ENCODE results near the gene KRCC1.

The KRCC1 gene

DNA sequence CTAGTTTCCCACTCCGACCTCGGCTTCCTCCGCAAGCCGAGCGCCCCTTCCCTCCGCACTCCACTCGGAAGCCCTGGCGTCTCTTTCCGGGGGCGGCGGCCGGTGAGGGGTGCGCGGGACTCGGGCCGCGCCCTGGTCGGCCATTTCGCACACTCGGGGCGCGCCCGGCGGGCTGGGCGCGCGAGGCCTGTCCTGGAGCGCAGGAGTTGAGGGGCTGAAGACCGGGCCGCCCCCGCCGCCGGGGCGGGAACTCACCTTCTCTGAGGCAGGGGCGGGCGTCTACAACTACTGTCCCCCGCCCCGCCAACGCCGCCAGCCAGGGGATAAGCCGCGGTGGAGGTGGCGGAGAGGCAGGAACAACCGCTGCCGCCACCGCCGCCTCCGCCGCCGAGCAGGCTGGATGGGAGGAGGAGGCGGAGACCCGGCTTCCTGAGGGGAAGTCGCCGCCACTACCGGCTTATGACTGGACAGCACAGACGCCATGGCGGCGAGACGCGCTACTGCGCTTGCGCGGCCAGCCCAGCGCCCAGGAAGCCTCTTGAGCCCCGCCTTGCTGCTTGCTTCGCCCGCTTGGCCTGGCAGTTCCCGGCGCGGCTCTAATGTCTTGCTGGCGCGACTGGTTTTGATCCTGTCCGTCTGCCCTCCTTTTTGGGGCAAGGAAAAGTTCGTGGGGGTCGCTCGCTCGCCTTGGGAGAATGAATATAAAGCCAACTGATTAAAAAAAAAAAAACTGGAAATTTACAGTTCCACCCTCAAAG lies at the start of gene KRCC1:
Gene KRCC1 (minus strand): TSS at position 413 of the 758 bp plus-strand sequence. CDS start 27,220 bp downstream, outside the sequence.
- peak; percentile 48 to 96 (median 90) for DNase-seq

- DNase-seq, result peak in 2 of 14 donors; percentile 11 to 14
These were observed 44.9 kb upstream of the KRCC1 start for GRCh38 chr2:88100489-88100858.

DNA sequence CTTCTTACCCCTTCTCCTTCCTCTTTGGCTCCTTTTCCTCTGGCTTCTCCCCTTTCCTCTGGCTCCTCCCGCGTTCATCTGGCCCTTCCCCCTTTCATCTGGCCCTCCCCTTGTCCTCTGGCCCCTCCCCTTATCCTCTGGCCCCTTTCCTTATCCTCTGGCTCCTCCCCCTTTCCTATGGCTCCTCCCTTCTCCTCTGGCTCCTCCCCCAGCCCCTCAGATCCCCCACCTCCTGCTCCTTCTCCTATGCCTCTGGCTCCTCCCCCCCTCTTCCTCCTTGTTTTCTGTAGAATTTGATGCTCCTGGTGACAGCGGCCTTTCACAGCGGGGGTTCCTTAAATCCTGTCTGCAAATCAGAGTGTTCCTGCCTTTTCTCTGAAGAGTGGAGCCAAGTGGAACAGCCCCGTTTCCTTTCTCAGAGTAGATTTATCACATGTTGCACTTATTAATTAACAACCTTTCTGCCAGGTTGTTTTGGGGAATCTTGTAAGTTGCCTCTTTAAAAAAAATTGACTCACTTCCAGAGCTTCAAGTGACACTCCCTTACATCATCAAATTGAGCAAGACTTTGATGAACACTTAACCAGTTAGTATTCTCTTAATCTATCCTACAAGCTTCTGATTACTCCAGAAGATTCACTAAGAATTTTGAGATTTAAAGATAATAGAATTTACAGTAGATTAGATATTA lies 44.4 kb upstream of the KRCC1 start:
- DNase-seq, result no peak

GRCh38 chr2:88098558-88098900 lies 42.9 kb upstream of the KRCC1 start:
- no peak for DNase-seq

- no peak for DNase-seq
These were observed 42.4 kb upstream of the KRCC1 start for GRCh38 chr2:88097891-88098557.

- no peak for DNase-seq
These were observed 41.6 kb upstream of the KRCC1 start for GRCh38 chr2:88097192-88097591.

GRCh38 chr2:88096708-88097107 lies 41.1 kb upstream of the KRCC1 start:
- DNase-seq, result no peak

DNA sequence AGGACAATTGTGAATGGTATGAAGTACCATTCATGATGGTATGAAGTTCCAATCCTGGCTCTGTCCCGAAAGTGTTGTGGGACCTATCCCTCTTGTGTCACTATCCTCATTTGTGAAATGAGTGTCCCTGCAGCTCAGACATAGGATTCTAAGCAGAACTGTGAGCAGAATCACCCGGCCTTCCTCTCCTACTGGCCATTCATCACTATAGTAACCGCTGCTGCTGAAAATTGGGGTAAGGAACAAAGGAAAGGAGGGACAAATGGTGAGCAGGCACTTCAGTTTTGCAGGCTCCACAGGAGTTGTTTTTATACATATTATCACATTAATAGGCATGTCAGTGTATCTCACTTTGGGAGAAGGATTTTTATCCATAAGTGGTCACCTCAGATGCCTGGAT lies 39.4 kb upstream of the KRCC1 start:
- no peak for DNase-seq

GRCh38 chr2:88092773-88093172 lies 37.2 kb upstream of the KRCC1 start:
- no peak for DNase-seq

- DNase-seq, result no peak
These were observed 36.4 kb upstream of the KRCC1 start for GRCh38 chr2:88091943-88092342.

- no peak for DNase-seq
These were observed 35.1 kb upstream of the KRCC1 start for GRCh38 chr2:88090446-88091283.

DNA sequence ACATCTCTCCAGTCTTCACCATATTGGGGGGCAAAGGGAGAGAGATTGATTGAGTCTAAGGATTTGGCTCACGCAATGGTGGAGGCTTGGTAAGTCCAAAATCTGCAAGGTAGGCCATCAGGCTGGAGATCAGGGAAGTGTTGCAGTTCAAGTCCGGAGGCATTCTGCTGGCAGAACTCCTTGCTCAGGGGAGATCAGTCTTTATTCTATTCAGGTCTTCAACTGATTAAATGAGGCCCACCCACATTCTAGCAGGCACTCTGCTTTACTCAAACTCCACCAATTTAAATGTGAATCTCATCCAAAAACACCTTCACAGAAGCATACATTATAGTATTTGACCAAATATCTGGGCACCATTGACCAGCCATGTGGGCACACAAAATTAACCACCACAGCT lies 33.4 kb upstream of the KRCC1 start:
- no peak for DNase-seq

- no peak for DNase-seq
These were observed 32.2 kb upstream of the KRCC1 start for GRCh38 chr2:88087763-88088162.

DNA sequence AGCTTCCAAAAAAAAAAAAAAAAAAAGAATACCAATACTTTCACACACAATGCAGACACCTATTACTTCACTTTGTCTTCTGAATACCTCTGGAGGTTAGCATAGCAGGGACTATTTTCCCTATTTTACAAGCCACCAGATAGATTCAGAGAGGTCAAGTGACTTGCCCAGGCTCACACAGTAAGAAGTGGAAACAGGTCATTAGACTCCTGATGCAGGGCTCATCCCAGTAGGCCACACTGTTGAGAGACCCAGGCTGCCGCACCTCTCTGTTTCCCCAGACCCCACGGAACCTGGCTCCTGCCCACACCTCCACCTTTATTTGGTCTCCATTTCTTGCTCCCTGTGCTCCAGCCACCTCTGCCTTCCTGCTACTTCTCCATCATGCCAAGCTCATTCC lies 31.5 kb upstream of the KRCC1 start:
- DNase-seq, result no peak

DNA sequence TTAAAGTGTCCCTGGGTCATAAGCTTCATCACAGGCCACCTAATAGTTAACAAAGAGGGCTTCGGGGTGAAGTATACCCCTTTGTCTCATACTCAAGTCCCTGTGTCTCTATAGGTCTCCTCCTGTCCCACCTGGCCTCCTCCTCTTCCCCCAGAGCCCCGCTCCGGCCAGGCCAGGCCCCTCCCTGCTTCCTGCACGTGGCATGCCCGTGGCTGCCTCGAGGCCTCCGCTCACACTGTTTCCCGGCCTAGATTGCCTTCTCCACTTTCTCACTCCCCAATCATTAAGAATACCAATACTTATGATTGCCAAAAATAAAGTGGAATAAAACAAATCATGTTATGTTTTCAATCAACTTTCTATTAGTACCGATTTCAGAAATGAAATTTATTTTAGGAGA lies 30.8 kb upstream of the KRCC1 start:
- no peak for DNase-seq

DNA sequence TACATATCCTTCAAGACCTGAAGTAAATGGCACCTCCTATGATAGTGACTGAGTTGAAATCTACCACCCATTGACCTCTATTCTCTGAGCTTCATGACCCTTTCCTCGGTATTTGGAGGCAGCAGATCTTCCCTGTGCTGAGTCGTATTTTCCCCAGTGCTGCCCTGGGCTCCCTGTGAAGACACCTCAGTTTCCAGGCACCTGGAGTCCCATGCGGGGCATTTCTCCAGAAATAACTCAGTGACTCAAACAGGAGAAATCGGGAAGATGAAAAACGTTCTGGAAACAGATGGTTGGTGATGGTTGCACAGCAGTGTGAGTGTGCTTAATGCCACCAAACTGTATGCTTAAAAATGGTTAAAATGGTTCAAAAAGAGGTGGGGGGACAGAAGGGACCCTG lies 30.0 kb upstream of the KRCC1 start:
- DNase-seq, result no peak

- DNase-seq, result no peak
These were observed 29.5 kb upstream of the KRCC1 start for GRCh38 chr2:88085099-88085498.

DNA sequence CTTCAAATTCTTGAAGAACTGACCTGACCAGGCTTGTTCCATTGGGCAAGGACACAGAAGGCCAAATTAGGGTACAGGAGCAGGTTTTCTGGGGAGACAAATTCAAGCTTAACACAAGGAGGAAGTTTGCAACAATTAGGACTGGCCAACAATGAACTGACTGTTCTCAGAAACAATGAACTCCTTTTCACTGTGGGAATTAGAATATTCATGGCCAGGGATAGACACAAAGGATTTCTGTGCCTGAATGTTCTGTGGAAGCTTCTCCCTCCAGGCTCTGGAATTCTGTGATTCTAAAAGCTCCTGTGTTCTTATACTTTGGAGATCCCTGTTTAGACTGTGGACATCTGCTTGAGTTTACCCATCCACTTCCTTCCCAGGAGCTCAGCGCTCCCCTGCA lies 27.2 kb upstream of the KRCC1 start:
- DNase-seq, result peak in 10 of 14 donors; percentile 9 to 75 (median 42)

DNA sequence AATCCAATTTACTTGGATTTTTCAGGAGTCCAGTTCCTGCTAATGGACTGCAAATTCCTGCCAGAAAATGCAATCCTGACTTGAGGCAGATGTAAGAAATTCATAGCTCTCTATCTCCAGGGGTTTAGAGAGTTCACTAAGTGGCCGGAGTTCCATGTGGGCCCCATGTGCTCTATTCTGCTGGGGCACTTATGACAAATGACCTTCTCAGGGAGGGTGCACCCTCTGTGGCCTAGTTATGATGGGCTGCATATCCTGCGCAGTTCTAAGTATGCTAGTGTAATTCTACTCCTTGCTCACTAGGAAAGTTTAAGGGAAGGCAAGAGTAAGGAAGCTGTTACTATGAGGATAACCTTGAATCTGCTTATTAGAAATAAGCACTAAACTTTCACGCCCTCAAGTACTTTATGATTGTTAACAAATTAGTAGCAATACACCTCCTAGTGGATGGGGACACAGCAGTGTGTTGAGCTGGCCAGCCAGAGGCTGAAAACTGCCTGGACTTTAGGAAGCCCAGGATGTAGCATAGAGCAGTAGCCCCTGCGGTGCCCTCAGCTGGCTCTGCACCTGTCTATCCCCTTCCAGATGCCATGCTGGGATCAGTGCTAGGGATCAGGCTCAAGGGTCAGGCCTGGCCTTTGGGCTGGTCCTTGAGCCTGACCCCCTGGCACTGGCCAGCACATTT lies 26.5 kb upstream of the KRCC1 start:
- DNase-seq, result no peak

DNA sequence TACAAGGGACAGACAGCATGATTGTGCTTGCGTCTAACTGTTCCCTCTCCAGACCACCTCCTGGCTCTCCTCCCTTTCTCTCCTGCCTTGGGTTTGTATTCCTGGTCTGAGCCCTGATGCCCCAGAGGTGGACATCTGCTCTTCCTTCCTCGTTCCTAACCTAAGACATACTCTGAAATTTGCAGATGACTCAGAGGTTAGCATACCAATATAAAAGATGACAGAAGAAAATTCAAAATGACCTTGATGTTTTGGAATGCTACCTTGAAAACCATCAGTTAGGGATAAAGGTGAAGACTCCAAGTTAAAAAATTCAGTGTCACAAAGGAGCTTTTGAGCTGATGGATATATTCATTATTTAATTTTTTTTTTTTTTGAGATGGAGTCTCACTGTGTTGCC lies 25.0 kb upstream of the KRCC1 start:
- DNase-seq, result no peak

DNA sequence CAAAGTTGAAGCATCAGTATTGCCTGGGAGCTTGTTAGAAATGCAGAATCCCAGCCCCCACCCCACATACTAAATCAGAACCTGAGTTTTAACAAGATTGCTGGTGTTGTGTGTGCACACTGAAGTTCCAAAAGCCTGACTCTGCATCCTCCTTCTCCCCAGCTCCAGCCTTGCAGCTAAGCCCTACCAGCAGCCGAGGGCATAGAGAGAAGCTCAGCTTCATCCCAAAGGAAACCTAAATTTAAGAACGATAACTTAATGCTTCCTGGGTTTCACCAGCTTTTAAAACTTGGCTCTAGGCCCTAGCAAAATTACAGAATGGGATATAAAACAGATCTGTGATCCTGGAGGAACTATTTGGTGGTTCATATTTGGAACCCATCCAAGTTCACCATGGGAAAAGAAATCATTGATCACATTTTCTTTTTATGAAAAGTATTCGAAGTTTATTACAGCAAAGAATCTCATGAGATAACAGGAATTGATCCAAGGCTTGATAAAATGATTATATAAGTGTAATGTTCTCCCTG lies 23.1 kb upstream of the KRCC1 start:
- no peak for DNase-seq

GRCh38 chr2:88077080-88077479 lies 21.5 kb upstream of the KRCC1 start:
- no peak for DNase-seq
